22Rv1 (cell line): ENCODE data around the gene PLXNC1.

Source experiments
- H3K27ac ChIP-seq: fragments of 450-650 bp; 2 replicates; pipeline ENCODE4 v1.5.1; 2017
- CTCF ChIP-seq: fragments of 450-650 bp; IDR thresholded peaks from 2 replicates; pipeline ENCODE4 v1.5.1; 2017; ENCODE audit warnings: mild to moderate bottlenecking
- ZFX ChIP-seq: fragments of 450-650 bp; IDR thresholded peaks from 2 replicates; pipeline ENCODE4 v1.6.1; 2017; ENCODE audit warnings: antibody characterized with exemption, borderline replicate concordance

Gene PLXNC1

GRCh38 chr12:94167756-94168416 is 19.5 kb downstream of the PLXNC1 start:
- no peak overlapping the region for H3K27ac ChIP-seq
- no peak for TF ChIP-seq ZFX
- no peak for TF ChIP-seq CTCF

- TF ChIP-seq ZFX (no peak), CTCF (no peak)
- no peak overlapping the region for H3K27ac ChIP-seq
Observed at GRCh38 chr12:94169495-94169894, 21.1 kb downstream of the PLXNC1 start.

- no peak overlapping the region for H3K27ac ChIP-seq
- TF ChIP-seq ZFX (no peak), CTCF (no peak)
Observed at GRCh38 chr12:94169966-94170689, 21.8 kb downstream of the PLXNC1 start.

- H3K27ac ChIP-seq: no peak overlapping the region
- TF ChIP-seq CTCF (no peak), ZFX (no peak)
Observed at GRCh38 chr12:94170690-94171594, 22.6 kb downstream of the PLXNC1 start.

- no peak overlapping the region for H3K27ac ChIP-seq
- TF ChIP-seq ZFX (no peak), CTCF (no peak)
Observed at GRCh38 chr12:94171595-94171930, 23.2 kb downstream of the PLXNC1 start.

GRCh38 chr12:94172031-94172430 is 23.7 kb downstream of the PLXNC1 start:
- no peak overlapping the region for H3K27ac ChIP-seq
- TF ChIP-seq ZFX (no peak), CTCF (no peak)
